Endothelial cell of umbilical vein (primary cell): Measurements from ENCODE around the gene TMOD1.

Experiments used
- POLR2A ChIP-seq: IDR thresholded peaks from 2 replicates; pipeline ENCODE4 v1.6.1; 2012; ENCODE audit warnings: low read depth, mild to moderate bottlenecking, control low read depth, low read length
- POLR2AphosphoS5 ChIP-seq: IDR thresholded peaks from 2 replicates; pipeline ENCODE4 v1.6.1; 2012; ENCODE audit warnings: low read depth, mild to moderate bottlenecking, control low read depth, low read length, moderate library complexity; ENCODE audit not compliant: insufficient read depth
- TF ChIP-seq, protein P1 (sequence below), 2 donors: IDR thresholded peaks; 1 replicate in 1 of 2; 2 replicates in 1 of 2; pipeline ENCODE4 v1.5.1; 2011; ENCODE audit warnings: low read length in 2 of 2, mild to moderate bottlenecking in 2 of 2, moderate library complexity in 2 of 2, control low read depth in 1 of 2, inconsistent platforms in 1 of 2, low read depth in 1 of 2; ENCODE audit not compliant: insufficient read depth in 1 of 2; ENCODE audit errors: extremely low read depth in 1 of 2

DNA sequence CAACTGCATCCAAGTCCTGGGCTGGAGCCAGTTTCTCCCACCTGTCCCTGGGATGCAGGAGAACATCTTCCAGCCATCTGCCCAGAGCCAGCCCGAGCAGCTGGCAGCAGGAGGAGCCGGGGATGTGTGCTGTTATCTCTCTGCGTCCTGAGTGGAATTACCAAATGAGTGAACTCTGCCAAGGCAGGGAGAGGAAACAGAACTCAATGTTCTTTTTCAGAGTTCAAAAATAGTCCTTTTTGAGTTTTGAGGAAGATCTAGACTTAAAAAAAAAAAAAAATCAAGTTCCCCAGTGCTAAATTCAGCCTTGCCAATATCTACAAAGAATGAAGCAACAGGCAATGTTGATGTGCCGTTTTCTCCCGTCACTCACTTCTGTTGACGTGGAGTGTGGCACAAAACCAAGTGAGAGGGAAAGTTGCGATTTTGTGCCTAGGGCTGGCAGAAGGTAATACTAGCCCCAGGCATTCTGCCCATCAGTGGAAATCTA is 56.2 kb downstream of the TMOD1 start:
- no peak for TF ChIP-seq POLR2AphosphoS5
- TF ChIP-seq, protein P1, sequence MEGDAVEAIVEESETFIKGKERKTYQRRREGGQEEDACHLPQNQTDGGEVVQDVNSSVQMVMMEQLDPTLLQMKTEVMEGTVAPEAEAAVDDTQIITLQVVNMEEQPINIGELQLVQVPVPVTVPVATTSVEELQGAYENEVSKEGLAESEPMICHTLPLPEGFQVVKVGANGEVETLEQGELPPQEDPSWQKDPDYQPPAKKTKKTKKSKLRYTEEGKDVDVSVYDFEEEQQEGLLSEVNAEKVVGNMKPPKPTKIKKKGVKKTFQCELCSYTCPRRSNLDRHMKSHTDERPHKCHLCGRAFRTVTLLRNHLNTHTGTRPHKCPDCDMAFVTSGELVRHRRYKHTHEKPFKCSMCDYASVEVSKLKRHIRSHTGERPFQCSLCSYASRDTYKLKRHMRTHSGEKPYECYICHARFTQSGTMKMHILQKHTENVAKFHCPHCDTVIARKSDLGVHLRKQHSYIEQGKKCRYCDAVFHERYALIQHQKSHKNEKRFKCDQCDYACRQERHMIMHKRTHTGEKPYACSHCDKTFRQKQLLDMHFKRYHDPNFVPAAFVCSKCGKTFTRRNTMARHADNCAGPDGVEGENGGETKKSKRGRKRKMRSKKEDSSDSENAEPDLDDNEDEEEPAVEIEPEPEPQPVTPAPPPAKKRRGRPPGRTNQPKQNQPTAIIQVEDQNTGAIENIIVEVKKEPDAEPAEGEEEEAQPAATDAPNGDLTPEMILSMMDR (IDR thresholded peaks at IDR 0.05; ENCODE audit: extremely low read depth in 1 of 2, insufficient read depth in 1 of 2, low read depth in 1 of 2, low read length in 2 of 2): no peak
- TF ChIP-seq POLR2A: no peak
